Activated T-cell treated with anti-CD3 and anti-CD28 coated beads, Interleukin-2, amount 50 U/mL, for 1 hour (primary cell): ENCODE results near the gene BRD3OS.

Source experiments
- DNase-seq: peaks from one replicate; pipeline ENCODE4 v3.0.0-alpha.2; 2020

Gene BRD3OS

DNA sequence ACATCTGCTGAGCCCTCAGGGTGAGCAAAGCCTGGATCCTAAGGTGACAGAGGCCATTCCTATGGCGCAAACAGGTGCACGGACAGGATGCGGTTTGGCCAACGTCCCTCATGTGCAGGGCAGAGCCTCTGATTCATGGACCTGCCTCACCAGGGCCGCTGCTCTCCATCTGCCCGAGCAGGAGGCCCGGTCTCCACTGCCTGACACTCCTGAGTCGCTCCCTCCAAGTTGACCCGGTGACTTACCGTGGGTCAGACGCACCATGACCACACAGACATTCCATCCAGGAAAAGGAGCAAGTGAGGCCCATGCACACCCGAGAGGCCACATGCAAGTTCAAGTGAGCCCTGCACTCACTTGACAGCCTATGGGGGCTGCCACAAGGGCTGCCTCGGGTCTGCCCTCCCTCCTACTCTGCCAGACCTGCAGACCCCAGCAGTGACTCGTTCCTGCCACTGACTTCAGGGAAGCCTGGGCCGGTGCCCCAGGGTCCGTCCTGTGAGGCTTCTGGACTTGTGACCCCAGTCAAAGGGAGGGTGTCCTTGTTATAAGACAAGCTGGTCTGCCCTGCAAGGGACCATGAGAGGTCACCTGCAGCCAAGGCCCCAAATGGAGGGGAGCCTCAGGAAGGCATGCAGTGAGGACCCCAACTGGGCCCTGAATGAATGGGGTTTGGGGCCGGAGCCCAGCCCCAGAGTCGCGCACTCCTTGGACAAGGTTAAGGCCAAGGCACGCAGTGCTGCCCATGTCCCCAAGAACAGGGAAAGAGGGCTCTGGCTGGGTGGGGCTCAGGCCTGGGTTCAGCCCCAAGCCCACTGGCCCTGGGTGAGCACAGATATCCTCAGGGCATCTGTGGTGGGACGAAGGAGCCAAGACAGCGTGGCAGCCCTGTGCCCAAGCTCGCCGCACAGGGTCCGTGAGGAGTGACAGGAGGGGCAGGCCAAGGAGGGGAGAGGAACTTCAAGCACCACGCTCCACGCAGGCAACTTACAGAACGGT lies 10.1 kb downstream of the BRD3OS start:
- DNase-seq: no peak

GRCh38 chr9:134036130-134036529 lies 10.8 kb downstream of the BRD3OS start:
- no peak for DNase-seq

DNA sequence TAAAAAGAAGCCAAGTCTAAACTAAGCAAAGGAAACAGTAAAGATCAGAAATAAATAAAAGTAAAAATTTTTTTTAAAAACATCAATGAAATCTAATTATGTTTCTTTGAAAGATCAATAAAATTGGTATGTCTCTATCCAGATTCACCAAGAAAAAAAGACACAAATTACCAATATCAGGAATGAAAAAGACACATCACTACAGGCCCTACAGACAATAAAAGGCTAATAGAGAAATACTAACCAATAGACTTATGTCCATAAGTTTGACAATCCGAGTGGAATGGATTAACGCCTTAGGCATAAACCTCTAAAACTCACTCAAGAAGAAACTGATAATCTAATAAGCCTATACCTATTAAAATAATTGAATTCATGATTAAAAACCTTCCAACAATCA lies 12.4 kb downstream of the BRD3OS start:
- DNase-seq: no peak

- DNase-seq: no peak
These were observed 14.3 kb downstream of the BRD3OS start for GRCh38 chr9:134039386-134040175.

DNA sequence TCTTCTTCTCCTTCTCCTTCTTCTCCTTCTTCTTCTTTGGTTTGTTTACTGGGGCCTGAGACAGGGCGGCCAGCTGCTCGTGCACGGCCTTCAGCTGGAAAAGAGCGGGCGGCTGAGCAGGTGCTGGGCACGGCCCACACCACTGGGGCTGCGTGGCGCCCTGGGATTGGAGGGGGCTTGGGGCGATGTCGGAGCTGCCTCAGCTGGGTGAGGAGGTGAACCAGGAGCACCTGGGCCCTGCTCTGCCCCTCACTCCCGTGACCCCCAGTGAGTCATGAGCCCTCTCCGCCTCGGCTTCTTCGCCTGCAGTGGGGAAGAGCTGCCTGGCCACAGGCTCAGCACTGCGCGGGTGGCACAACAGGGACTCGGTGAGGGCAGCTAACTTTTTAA lies 14.9 kb downstream of the BRD3OS start:
- no peak for DNase-seq

DNA sequence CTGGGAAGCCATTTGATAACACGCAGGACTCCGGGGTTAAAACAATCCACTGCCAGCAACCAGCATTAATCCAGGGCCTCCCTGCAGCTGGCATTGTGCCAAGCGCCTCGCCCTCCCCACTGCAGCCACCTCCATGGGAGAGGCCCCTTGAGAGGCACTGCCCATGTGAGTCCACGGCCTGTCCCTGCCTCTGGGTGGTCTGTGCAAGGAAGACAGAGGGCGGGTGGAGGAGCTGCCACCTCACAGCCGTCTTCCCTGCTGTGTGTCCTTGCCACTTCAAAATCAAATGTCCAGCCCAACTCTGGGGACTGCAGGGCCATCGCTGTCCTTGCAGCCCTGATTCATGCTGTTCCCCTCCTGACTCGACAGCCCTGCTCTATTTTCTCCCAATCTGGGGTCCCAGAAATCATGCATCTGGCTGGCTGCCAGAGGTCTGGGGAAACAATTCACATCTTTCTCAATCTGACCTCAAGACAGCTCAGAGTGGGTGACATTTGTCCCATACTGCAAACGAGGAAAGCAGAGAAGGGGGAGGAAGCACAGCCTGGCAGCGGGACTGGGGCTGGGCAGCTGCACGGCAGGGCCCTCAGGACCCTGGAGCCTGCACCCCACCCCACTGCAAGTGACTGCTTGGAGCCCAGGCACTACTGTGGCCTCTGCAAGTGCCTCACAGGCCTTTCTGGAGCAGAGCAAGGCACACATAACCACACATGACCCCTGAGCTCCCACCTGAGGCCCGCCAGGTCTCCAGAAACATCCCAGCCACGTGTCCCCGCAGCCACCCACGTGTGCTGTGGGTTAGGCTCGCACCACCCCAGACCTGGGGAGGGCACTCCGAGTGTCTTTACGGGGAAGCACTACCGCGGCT lies 15.7 kb downstream of the BRD3OS start:
- DNase-seq: no peak

DNA sequence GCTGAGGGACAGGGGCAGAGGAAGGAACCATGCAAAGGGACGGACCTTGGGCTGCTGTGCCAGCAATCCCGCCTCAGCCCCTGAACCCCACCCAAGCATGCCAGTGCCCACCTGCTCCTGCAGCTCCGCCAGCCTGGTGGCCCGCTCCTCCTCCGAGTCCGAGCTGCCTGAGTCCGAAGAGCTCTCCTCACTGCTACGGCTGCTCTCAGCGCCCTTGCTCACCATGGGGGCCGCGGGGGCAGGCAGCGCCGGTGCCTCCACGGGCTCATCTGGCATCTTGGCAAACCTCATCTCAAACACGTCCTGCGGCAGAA lies 16.3 kb downstream of the BRD3OS start:
- DNase-seq: no peak

- DNase-seq: no peak
These were observed 18.3 kb downstream of the BRD3OS start for GRCh38 chr9:134043531-134043988.

DNA sequence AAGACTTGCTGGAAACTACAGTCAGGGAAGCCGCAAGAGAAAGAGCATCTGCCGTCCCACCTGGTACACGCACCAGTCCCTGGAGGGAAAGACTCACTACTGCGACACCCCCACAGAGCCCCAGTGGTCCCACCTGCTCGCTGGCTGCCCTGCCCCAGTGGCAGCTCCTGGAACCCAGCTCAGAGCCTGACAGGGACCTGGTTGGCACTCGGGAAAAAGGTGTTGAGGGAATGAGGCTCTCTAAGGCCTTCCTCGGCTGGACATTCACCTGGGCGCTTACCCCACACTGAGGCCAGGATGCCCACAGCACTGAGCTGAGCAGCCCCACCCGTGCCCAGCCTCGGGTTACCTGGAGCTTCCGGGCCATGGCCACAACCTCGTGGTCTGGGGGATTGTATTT lies 19.7 kb downstream of the BRD3OS start:
- no peak for DNase-seq

- DNase-seq: no peak
These were observed 20.7 kb downstream of the BRD3OS start for GRCh38 chr9:134045841-134046544.

- no peak for DNase-seq
These were observed 21.8 kb downstream of the BRD3OS start for GRCh38 chr9:134046894-134047681.

DNA sequence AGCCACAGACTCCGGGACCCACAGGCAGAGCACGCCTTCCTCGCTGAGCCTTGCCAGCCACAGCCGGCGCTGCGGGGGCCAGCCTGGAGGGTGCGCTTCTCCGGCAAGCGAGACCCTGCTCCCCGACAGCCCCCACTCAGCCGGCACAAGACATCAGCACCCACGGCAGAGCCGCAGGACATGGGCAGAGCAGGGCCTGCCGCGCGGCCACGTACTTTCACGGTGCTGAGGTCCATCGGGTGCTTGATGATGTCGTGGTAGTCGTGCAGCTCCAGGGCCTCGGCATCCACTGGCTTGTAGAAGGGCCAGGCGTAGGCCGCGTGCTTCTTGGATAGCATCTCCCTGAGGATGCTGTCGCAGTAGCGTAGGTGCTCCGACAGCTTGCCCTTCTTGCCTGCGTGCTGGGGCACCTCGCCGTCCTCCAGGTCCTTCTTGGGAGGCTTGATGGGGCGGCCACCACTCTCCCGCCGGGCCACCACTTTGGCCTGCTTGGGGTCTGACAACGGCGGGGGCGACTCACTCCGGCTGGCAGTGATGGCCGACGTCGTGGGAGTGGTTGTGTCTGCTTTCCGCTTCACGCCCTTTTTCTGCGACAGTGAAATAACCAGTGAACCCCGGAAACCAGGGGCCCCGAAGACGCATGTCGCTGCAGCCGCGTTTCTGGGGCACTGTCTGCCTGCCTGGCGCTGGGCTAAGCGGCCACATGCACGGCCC lies 22.7 kb downstream of the BRD3OS start:
- DNase-seq: no peak

- no peak for DNase-seq
These were observed 23.3 kb downstream of the BRD3OS start for GRCh38 chr9:134048582-134048968.

DNA sequence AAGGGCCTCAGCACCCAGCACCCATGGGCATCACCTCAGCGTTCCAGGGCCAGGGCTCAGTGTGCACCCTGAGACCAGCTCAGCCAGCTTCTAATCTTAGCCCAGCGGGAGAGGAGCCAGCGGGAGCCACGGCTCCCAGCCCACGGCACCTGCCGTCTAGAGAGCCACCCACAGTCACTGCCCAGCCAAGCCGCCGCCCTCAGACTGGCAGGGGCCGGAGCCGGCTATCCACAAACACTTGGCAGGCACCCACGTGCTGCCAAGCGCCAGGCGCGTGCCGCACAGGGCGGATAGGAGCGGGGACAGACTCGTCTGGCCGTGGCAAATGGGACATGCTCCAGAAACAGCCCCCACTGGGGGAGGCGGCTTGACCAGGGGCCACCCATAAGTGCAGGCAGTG lies 24.0 kb downstream of the BRD3OS start:
- DNase-seq: no peak

DNA sequence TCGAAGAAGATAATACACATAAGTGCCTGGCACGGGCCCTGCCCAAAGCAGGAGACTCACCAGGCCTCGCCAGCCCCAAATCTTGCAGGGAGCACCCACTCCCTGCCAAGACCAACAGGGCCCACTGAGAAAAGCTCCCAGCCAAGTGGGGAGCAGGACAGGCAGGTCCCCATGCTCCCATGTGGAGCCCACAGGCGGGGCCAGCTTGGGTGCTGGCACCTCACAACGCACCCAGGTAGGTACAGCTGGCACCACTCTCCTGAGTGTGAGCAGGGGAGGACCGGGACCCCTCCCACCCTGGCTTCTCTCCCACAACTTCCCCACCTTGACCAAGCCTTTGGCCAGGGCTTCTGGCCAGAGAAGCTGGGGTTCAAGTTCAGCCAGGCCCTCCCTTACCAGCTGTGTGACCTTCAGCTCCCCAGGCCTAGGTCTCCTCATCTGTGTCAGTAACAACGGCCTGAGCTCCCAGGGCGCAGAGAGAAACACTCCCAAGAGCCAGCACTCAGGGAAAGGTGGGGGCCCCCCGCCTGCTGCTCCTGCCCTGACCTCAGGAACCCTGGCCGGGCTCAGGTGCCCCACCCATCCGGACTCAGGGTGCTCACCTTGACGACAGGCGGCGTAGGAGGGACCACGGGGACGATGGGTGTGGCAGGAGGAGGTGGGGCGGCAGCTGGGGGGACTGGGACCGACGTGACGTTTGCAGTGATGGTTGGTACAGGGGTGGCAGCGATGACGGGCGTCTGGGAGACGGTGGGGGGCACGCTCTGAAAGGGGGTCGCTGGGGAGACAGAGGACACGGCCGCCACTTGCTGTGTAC lies 24.7 kb downstream of the BRD3OS start:
- no peak for DNase-seq

- DNase-seq: no peak
These were observed 25.4 kb downstream of the BRD3OS start for GRCh38 chr9:134050726-134051125.

DNA sequence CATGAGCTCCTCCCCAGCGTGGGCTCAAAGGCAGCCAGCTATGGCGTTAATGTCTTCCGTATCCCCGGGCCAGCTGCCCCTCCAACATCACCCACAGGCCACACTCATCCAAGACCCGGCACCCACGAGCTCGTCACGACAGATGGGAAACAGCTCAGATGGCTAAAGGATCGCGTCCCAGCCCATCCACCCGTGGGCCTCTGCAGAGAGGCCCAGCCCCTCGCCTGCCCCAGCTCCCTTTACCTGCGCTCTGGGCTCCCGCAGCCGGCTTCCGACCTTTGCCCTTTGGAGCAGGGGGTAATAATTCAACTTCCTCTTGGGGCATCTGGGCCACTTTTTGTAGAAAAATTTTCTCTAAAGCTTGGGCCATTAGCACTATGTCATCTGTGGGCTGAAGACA lies 26.0 kb downstream of the BRD3OS start:
- no peak for DNase-seq

DNA sequence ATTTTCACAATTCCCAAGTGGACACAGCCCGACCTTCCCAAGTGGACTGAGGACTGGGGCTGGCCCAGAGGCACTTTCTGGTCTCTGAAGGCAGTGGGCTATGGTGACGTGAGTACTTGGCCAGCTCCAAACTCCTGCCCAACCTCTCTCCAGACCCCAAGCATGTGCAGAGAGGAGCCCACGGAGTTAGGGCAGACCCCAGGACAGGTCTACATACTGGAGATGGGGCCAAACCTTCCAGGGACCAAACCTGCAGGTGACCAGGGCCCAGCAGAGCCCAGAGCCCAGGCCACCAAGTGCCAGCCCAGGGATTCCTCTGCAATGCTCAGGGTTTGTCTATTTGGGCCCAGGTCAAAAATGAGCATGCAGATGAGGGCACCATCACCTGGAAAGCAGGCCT lies 27.2 kb downstream of the BRD3OS start:
- DNase-seq: no peak

DNA sequence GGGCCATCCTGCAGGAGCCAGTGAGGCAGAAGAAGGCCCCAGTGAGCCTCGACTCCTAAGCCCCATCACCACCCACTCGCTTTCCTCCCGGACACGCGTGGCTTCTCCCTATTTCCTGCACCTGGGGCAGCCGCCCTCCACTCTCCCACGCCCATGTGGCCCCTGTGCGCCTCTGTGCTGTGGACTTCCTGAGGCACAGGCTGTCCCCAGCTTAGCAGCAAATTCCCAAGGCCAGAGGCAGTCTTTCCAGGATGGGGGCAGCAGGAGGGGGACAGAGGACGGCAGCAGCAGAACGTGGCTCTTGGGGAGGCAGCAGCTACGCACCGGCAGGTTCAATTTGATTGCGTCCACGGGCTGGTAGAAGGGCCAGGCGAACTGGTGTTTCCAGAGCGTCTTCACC lies 27.7 kb downstream of the BRD3OS start:
- no peak for DNase-seq

DNA sequence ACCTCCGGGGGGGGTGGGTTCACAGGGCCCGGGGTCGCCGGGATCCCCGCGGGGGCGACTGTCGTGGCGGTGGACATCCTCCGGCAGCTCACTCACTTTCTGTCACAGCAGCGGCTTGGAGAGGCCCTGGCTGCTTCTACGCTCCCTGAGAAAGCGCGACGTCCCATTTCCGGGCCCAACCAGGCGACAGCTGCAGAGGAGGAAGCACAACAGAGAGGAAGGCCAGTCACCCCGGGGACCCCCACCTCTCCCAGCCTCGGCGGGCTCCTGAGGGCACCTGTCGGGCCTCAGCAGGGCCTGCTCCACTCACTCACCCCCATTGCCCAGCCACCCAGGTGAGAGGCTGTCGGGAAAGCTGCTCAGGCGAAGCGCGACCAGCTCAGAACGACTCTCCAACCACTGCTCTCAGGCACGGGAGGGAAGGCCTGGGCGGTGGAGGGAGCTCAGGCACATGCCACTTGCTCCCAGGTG lies 28.2 kb downstream of the BRD3OS start:
- no peak for DNase-seq
